GM21515 (cell line): ENCODE measurements around the gene TTC39C.

Source experiments
- ATAC-seq: cut with Tn5 transposase; IDR thresholded peaks from one replicate; pipeline ENCODE4 v1.9.1; 2021; ENCODE audit not compliant: unreplicated experiment

Gene TTC39C

DNA sequence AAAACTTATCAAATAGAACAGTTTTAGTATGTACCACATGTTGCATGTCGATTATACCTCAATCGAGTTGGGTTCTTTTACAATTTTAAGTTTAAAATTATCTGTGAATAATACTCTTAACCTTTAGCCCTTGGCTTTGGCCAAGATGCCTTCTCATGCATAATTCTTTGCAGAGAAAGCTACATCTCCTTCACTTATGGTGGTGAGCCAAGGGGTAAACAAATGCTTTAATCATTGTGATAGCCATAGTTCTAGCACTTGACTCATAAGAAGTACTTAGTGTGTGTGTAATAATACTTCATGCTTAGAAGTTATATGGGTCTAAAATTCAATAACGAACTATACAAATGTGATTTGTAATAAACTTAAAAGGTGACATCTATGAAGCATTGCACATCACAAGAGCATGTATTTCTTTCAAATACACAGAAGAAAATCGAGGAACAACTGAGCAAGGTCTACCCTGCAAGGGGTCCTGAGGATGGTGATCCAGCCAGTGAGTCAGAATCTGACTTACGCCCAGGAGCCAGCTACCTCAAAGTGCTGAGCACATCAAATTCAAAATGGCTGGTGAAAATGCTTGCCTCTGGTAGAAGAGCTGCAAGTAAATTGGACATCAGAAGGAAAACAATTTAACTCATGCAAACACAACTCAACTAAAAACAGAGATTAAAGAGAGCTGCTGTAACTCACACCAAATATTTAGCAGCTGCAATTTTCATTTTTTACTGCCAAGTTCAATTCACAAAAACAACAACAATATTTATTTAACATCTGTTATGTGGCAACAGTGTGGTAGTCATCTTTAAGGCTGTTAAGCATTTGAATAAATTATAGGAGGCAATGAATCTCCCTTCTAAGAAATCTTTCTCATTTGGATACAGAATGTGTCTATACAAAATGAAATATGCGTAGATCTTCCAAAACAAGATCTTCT lies 23.8 kb upstream of the TTC39C start:
- ATAC-seq, result no peak

DNA sequence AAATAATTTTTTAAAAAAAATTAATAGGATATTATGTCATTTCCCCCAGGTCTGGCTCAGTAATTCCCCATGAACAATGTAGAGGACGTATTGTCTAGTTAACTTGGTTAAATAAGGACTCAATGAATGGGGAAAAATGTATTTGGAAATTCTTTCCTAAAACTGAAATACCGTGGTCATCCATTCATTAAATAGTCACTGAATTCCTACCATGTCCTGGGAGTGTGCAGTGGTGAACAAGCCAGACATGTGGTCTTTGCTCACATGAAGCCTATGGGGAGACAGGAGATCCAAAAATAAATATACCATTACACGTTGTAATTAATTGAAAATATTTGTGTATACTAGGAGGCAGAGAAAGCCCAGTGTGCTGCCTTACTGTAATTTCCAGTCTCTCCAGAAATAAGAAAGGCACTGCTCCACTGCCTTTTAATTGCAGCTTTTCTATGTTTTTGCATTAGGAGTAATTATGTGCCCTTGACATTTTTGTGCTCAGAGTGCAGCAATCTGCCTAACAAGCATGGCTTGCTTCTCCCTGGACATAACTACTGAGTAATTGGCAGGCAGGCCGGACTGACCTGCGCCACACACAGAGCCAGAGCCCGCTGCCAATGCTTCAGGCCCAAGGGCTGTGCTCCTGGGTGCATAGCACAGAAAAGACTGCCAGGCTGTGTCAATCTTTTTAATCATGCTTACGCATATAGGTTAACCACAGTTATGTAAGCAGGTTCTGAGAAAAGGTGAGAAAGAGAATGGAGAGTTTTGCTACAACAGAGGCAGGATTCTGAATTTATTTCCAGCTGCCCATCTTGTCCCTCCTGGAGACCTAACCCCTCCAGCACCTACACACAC lies 22.2 kb upstream of the TTC39C start:
- ATAC-seq, result no peak

DNA sequence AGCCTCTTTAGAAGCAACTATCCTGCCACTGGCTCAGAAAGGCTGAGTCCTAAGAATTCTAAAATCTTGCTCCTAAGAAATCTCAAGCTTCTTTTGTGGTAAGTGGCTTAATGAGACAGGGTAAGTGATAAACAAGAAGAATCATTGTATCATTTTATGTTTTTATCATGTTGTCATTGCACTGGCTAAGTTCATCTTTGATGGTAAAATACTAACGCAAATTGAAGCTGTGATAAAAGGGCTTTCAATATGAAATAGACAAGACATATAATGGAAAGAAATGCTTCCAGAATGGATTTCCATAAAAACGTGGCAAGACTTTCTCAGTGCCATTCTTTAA lies 21.6 kb upstream of the TTC39C start:
- ATAC-seq, result no peak

DNA sequence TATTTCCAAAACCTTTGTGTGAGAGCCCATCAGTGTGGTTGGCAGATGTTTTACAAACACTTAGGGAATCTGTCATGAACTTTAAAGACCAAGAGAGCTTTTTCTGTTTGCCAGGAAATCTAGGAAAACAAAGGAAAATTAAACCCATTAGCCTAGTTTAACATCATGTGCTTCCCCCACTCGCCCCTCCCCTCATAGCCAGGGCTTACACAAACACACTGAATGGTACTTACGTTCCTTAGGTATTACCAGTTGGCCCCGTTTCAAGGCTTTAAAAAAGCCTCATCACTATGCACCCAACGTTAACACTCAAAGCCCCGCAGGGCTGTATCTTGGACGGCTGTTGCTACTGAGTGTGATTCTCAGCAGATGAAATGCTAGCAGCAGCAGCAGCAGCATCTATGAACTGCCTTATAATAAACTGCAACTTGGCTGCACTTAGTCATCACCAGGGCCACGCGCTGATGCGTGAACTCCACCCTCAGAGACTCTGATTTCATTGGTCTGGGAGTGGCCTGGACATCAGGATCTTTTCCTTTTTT lies 20.1 kb upstream of the TTC39C start:
- no peak for ATAC-seq

DNA sequence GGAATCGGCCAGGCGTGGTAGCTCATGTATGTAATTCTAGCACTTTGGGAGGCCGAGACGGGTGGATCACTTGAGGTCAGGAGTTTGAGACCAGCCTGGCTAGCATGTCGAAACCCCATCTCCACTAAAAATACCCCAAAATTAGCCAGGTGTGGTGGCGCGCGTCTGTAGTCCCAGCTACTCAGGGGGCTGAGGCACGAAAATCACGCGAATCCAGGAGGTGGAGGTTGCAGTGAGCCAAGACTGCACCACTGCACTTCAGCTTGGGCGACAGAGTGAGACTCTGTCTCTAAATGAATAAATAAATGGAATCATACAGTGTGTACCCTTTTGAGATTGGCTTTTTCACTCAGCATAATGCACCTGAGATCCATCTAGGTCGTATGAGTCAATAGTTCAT lies 19.4 kb upstream of the TTC39C start:
- no peak for ATAC-seq

DNA sequence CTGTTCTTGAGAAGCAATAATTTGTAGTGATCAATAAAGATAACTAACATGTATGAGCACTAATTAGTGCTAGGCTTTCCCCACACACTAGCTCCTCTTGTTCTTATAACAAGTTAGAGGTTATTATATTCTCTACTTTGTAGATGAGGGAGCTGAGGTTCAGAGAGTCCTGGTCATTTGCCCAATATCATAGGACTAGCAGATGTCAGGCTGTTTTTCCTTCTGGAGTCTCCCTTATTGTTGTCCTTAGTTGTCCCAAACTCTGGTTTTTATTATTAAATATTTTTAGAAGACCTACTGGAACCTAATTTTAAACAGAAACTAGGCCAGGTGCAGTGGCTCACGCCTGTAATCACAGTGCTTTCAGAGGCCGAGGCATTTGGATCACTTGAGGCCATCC lies 16.5 kb upstream of the TTC39C start:
- ATAC-seq, result no peak

DNA sequence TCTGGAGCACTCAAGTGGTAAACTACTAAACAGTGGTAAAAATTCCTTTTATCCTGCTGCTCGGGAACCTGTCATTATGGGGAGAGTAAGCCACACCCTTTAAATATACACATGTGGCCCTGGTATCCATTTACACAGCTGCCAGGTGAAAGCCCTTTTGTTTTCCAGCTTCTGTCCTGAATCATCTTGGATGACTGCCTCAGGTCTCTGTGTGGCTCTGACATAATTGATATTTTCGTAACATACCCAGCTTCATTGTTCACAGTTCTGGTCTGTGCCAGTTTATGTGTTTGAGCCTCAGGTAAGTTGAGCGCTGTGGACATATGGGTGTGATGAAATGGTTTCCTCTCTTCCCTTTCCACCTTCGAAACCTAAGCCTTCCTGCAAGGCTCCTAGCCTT lies 15.7 kb upstream of the TTC39C start:
- no peak for ATAC-seq

DNA sequence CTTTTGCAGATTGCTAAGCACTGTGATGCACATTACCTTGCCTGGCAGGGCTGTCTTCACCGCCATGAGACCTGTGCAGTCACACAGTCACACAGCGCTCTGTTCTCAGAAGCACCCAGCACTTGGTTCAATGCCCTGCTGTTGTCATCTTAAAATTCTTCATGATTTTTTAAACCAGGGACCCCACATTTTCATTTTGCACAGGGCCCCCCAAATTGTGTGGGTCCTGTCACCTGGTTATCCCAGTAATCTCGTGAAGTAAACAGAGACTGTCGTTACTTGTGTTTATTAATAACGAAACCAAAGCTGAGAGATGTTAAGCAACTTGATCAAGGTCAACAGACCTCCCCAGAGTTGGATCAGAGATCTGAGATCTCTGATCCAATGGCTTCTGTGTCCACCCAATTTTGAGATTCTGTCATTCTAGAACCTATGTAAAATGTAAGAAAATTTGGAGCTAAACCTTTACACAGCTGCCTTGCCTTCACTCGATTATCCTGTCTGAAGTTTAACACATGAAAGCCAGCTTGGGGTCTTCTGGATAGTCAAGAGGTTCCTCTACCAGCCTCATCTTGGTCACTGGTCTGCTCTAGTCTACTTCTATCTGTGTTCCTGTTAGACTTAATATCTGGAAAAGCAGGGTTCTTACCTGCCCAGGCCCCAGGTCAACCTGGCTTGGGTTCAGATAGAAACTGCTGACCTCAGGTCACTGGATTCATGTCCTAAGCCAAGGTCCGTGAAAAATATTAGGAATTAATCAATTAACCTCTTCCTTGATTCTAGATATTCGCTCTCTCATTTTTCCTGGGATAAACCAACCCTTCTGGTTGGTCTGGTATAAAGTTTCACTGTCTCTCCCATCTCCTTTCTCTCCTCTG lies 13.7 kb upstream of the TTC39C start:
- ATAC-seq, result no peak

DNA sequence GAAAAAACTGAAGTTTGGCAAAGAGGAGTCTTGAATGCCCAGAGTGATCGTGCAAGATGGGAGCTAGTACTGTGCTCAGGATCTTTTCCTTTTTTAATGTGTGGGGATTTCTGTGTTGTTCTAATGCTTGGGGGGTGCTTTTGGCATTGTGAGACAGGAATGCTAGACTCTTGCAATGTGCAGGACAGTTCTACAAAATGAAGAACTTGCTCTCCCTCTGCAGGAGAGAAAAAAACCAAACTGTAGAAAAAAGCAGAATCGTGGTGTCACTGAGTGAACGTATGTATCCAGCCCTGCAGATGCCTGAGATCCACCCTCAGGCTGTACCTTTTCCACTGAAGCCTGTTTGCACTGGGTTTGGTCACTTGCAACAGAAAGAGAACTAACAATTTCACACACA lies 12.1 kb upstream of the TTC39C start:
- ATAC-seq, result no peak

DNA sequence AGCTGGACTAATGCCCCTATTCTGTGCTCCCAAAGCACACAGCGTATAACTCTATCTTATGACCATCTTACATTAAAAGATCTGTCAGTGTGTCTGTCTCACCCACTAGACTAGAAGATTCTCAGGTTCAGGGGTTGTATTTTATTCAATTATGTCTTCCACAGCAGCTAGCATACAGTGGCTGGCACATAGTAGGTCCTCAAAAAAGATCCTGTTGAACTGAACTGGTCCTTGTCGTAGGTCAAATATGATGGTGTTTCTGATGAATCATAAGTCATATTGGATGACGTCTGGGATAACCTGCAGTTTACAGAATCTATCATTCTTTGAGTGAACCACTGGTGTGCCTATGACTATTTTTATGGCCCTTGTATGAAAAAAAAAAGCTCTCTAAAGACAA lies 11.3 kb upstream of the TTC39C start:
- ATAC-seq, result no peak

DNA sequence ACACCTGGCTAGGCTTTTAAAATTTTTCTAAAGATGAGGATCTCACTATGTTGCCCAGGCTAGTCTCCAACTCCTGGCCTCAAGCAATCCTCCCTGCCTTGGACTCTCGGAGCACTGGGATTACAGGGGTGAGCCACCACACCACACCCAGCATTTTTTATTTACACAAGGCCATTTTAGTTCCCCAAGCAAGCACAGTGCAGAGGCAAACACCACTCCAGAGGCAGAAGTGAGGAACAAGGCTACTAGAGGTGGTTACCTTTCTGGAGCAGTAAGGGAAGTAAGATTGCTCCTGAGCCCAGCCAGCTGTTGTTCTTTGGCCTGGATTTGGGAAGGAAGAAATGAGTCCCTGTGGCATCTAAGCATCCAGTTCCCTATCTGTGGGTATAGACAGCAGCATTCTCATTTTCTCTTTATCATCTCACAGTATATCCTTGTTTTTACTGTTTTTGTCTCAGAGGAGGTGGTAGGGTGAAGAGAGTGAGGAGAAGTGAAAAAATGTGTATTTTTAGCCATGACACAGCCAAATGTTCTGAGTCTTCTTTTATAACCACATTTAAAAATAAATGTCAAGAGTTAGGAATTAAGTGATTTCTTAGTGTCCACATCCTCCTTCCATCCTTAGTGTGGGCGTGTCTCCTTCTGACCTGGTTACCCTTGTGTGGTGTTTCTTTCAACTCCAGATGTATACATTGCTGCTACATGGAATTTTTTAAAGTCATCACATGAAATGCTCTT lies 10.5 kb upstream of the TTC39C start:
- ATAC-seq, result no peak

DNA sequence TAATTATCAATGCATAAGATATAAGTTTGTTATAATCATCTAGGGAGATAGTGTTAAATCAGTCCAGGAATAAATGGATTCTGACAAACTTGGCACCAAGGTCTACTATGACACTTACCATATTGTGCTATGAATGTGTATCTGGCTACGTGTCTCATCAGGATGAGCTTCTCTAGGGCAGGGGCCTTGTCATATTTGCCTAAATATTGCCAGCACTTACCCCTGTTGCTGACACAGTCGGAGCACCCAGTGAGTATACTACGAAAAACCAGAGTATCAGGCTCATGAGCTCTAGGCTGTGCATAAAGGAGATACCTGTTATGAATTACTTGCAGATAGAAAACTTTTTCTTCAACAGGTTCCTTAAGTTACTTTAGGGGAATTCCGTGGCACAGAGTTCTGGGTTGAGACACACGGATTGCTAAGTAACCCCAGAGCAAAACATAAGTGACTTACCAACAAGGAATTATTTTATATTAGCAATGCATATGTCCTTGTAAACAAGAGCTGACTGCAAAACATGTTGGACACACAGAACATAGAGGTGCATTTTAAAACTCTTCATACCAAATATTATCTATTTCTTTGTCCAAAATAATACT lies 7.7 kb upstream of the TTC39C start:
- no peak for ATAC-seq

DNA sequence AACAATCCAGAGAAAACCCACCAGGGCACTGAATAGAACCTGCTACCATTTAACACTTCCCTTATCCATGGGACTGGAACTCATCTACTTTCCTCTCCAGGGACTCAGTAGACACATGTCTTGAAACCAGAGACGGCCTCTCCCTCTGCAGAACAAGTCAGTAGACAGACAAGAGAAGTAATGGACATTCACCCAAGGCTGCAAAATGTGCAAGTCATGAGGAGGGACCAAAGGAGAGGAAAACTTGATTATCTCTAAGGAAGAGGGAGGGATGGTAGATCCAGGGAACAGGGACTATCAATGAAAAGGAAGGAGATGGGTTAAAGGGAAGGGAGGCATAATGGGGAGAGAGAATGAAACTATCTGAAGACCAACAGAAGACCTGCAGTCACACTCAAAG lies 5.3 kb upstream of the TTC39C start:
- no peak for ATAC-seq

DNA sequence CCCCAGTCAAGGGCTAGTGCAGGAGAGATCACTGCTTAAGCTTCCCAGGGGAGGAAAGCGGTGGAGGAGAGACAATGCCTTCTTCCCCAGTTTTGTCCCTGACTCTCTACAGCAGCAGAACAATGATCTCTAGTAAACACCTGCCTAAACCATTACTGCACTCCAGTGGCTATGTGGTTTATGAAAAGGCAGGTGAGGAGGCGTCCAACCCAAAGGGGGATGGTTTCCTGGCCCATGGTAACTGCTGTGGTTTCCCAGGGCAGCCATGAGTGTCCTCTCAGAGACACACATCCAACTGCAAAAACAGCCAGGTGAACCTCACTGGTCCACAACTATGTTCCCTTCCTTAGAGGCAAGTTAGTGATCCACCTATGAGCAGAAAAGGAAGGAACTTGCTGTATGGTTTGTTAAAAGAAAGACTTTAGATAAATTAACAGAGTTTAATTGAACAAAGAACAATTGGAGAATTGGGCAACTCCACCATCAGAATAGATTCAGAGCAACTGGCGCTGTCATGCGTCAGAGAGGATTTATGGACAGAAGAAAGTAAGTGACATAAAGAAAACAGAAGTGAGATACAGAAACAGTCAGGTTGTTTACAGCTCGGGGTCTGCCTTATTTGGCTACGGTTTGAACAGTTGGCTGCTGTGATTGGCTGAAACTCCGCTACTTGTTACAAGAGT lies 4.8 kb upstream of the TTC39C start:
- peak; percentile 54 for ATAC-seq

DNA sequence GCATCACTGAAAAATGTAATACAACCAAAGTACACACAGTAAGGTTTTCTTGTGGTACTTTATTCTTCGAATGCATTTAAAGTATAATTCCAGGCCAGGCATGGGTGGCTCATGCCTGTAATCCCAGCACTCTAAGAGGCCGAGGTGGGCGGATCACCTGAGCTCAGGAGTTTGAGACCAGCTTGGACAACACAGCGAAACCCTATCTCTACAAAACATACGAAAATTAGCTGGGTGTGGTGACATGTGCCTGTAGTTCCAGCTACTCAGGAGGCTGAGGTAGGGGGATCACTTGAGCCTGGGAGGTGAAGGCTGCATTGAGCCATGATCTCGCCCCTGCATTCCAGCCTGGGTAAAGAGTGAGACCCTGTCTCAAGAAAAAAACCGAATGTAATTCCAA lies 3.9 kb upstream of the TTC39C start:
- ATAC-seq, result no peak

DNA sequence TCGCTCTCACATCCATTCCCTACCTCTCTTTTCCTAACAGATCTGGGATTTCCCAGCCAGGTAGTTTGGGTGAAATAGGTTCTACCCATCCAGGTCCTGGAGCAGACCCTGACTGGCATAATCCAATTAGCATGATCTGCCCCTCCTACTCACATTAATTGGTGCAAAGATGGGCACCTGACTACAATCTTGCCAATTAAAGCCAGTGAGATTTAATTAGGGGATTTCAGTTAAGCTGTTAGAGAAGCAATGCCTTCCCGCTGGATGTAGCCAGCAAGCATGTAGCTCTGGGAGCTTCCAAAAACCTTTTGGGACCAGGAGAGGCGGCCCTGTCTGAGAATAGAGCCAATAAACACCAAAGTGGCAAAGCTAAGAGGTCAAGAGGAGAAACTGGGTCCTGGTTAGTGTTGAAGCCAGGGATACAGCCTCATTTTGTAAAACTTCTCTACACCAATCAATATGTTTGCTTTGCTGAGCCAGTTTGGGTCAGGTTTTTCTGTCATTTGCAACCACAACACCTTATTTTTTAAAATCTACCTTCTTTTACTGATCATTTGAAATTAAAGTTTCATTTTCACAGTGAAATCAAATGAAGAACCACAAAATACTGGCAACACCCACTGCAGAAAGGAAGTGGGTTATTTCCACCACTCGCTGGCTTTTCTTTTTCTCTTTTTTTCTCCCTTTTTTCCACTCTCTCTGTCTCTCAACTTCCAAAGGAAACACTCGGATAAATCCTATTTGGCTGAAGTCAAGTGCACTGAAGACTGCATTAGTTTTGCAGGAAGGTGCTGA lies 3.2 kb upstream of the TTC39C start:
- ATAC-seq, result no peak

DNA sequence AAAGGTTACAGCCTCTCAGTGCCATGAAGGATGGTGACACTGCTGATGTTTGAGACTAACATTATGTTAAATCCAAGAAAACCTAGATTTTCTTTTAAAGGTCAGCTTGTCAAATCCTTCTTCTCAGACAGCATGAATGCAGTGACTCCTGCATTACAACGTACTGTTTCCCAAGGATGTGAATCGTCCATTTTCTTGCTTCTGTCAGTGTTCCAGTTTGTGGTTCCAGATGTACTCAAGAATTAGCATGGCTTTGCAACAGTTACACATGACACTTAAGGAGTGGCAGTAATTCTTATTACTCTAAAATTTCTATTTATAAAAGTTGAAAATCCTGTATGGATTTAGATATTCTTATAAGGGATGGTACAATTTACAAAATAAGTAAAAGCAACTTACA lies 1.5 kb upstream of the TTC39C start:
- no peak for ATAC-seq

DNA sequence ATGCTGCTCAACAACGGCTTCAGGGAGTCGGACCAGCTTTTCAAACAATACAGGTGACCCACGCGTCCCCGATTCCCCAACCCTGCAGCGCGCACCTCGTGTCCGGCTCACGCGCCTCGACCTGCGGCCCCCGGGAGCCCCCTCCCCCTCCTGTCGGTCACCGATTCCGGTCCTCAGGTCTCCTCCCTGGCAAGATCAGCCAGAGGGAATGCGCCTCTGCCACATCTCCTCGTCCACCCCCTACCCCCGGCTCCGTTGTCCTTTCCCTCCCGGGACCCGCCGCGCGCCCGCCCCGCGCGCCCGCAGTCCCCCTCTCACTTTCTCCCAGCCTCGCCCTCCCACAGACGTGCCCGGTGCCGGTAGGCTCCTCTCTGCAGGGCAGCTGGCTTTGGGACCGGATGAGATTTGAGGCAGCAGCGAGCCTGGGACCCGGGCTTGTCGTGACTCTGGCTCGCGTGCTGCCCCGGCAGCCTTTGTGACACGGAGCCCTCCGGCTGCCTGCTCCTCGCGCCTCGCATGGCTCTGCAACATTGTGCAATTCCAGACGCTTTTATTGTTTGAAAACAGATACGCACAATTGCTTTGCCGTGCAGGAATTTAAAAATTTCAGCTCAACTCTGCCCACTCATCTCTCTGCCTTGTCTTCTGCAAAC lies 558 bp downstream of the TTC39C start:
- no peak for ATAC-seq
